Mucosa of descending colon (tissue), 3 donors: Measurements from ENCODE around the gene FBP2. TPM values are rescaled to one million over a fixed set of nuclear protein-coding genes. Genes with fewer than 3 reads are reported as not detected.

ENCODE experiments used
- ATAC-seq: fragments of 200-7000 bp; cut with Tn5 transposase; one replicate; pipeline ENCODE4 v1.9.1; 2020; ENCODE audit warnings: mild to moderate bottlenecking, moderate library complexity
- DNase-seq, 3 donors: peaks; one replicate each; pipeline ENCODE4 v3.0.0-alpha.2; 2020
- H3K36me3 ChIP-seq: fragments of 200-600 bp; one replicate; pipeline ENCODE4 v1.8.0; 2021; ENCODE audit warnings: low read depth, mild to moderate bottlenecking
- H3K4me1 ChIP-seq: fragments of 200-600 bp; one replicate; pipeline ENCODE4 v1.8.0; 2021; ENCODE audit warnings: low read depth, mild to moderate bottlenecking
- H3K4me3 ChIP-seq: fragments of 200-600 bp; one replicate; pipeline ENCODE4 v1.8.0; 2021; ENCODE audit warnings: mild to moderate bottlenecking
- H3K9me3 ChIP-seq: fragments of 200-600 bp; one replicate; pipeline ENCODE4 v1.8.0; 2021; ENCODE audit warnings: mild to moderate bottlenecking
- CTCF ChIP-seq: fragments of 200-600 bp; IDR thresholded peaks from one replicate; pipeline ENCODE4 v1.8.0; 2022; ENCODE audit warnings: antibody characterized with exemption, mild to moderate bottlenecking
- intact Hi-C, 2 donors: fragments of 100-400 bp; cut with DNase I in 1 of 2; cut with micrococcal nuclease in 1 of 2; formaldehyde crosslinking; loops; one replicate each; pipeline versions ENCODE4 v1.11.0 to v1.11.1; 2022; cut with DNase I, micrococcal nuclease
- total RNA-seq, 3 donors: library from RNA; stranded (reverse); fragmentation: NEBNext Ultra II Directional in 2 of 3; extraction: Animal tissue kit (Norgen Biotek cat#: 25700) in 2 of 3; gene quantifications; one replicate each; pipeline versions ENCODE4 v1.2.1 to v1.2.4, GENCODE V29; 2021 to 2023
- donor health status: DM: no; HTN: no; CAD: no; lungs with moderate emphysema.
- donor health status: DM: no; HTN: no; CAD: no.
- donor health status: DM: no; HTN: yes; CAD: no.

The FBP2 gene
- total RNA-seq, 3 donors from 2014 or later, result not detected

GRCh38 chr9:94639061-94639998 lies 45.7 kb upstream of the FBP2 start, which contains the start of gene FBP1:
TSS of gene FBP1 (minus strand) at chr9:94639518. CDS start at chr9:94639310, 208 bp downstream.
- Histone ChIP-seq H3K4me1 (peaks cover 15% of the 10 kb centered on the region), H3K9me3 (no peaks in the 10 kb centered on the region), H3K36me3 (no peaks in the 10 kb centered on the region), H3K4me3 (peak within 1 kb of the TSS; percentile 23)
- DNase-seq (peak; percentile 77 to 83 (median 83)), ATAC-seq (peak; percentile 81)
- intact Hi-C loops, result no loop called here
- no peak for TF ChIP-seq CTCF

GRCh38 chr9:94638335-94639060 lies 44.9 kb upstream of the FBP2 start:
- intact Hi-C loops, result no loop called here
- peak overlapping the region; percentile 23 for H3K4me3 ChIP-seq
- peak; percentile 54 for ATAC-seq
- H3K36me3 ChIP-seq, result no peaks in the 10 kb centered on the region
- no peaks in the 10 kb centered on the region for H3K9me3 ChIP-seq
- TF ChIP-seq CTCF, result no peak
- H3K4me1 ChIP-seq, result peaks cover 14% of the 10 kb centered on the region
- DNase-seq, result no peak

- ATAC-seq, result no peak
These were observed 39.1 kb upstream of the FBP2 start for GRCh38 chr9:94632737-94633136.

GRCh38 chr9:94631599-94631998 lies 38.0 kb upstream of the FBP2 start:
- ATAC-seq (peak; percentile 73), DNase-seq (no peak)
- TF ChIP-seq CTCF, result no peak
- H3K9me3 ChIP-seq, result no peaks in the 10 kb centered on the region
- H3K4me3 ChIP-seq, result no peak overlapping the region
- H3K4me1 ChIP-seq, result peaks cover 15% of the 10 kb centered on the region
- H3K36me3 ChIP-seq, result no peaks in the 10 kb centered on the region
- intact Hi-C loops, result no loop called here

More at GRCh38 chr9:94632737-94633136, 39.1 kb upstream of the FBP2 start:
- no peaks in the 10 kb centered on the region for H3K9me3 ChIP-seq
- TF ChIP-seq CTCF, result no peak
- intact Hi-C loops, result no loop called here
- H3K36me3 ChIP-seq, result no peaks in the 10 kb centered on the region
- no peak overlapping the region for H3K4me3 ChIP-seq
- DNase-seq, result no peak
- H3K4me1 ChIP-seq, result peaks cover 15% of the 10 kb centered on the region

- Histone ChIP-seq H3K36me3 (no peaks in the 10 kb centered on the region), H3K4me3 (no peak overlapping the region), H3K9me3 (no peaks in the 10 kb centered on the region), H3K4me1 (peaks cover 15% of the 10 kb centered on the region)
- DNase-seq (peak in 1 of 3 donors; percentile 66), ATAC-seq (peak; percentile 58)
- intact Hi-C loops, result no loop called here
- no peak for TF ChIP-seq CTCF
These were observed 37.2 kb upstream of the FBP2 start for GRCh38 chr9:94630833-94631232.
